Measurements from ENCODE around the gene RALY. TPM values are rescaled to one million over a fixed set of nuclear protein-coding genes. Genes with fewer than 3 reads are reported as not detected.

Gene RALY
- total and polyA plus RNA-seq, 2 donors (not counting 3 experiments of a cell fraction or from before 2014, with no cell fraction given), result 142 to 146 TPM

DNA sequence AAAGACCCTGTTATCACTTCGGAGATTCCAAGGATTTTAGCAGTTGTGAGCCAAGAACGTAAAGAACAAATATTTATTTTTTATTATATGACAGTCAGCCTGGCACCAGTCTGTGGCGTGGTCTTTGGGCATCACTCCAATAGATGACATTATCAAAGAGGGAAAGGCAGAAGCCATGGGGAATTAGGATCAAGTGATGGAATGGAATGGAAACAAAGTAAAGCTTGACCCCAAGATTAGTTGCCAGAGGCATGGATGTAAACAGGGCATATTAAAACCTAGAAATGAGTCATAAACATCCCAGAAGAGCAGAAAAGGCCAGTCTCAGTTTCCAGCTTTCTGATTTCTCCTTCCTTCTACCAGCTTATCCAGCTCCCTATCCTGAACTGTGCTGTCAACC, 106.9 kb downstream of the RALY start:
- Histone ChIP-seq H3K9me3 (replicated peaks; ENCODE audit: control insufficient read depth, insufficient read depth, low read length) (no peaks in the 10 kb centered on the region), H3K9ac (replicated peaks; ENCODE audit: extremely low read depth, insufficient read depth, low read length) (no peak overlapping the region), H3K79me2 (ENCODE audit: control insufficient read depth, insufficient read depth, low read length) (peaks cover 71% of the 10 kb centered on the region), H3K27me3 (ENCODE audit: control insufficient read depth in 2 of 2, insufficient read depth in 2 of 2, low read length in 2 of 2) (no peaks in the 10 kb centered on the region), H3K4me2 (ENCODE audit: insufficient read depth, low read length) (no peak overlapping the region), H3K9me1 (replicated peaks; ENCODE audit: control insufficient read depth, extremely low read depth, insufficient read depth, low read length) (no peaks in the 10 kb centered on the region), H4K20me1 (replicated peaks; ENCODE audit: control insufficient read depth, extremely low read depth, insufficient read depth, low read length) (peaks cover 6% of the 10 kb centered on the region), H2AFZ (ENCODE audit: low read depth, low read length) (no peak overlapping the region), H3K4me1 (ENCODE audit: control insufficient read depth, extremely low read depth, insufficient read depth, low read length) (no peaks in the 10 kb centered on the region), H3K36me3 (ENCODE audit: control insufficient read depth in 2 of 2, extremely low read depth in 1 of 2, insufficient read depth in 2 of 2, low read length in 2 of 2) (peaks cover 41 to 48% of the 10 kb centered on the region in 2 experiments), H3K4me3 (replicated peaks in 1 of 3; ENCODE audit: insufficient read depth in 1 of 3, low read depth in 1 of 3, low read length in 3 of 3) (no peak overlapping the region), H3K27ac (ENCODE audit: insufficient read depth, low read depth, low read length) (no peak overlapping the region)
- TF ChIP-seq FOS (IDR thresholded peaks at IDR 0.05; ENCODE audit: borderline replicate concordance, insufficient read depth, low read length) (no peak), EZH2 (IDR thresholded peaks at IDR 0.05; ENCODE audit: borderline replicate concordance, low read depth, low read length, severe bottlenecking) (no peak), MYC (IDR thresholded peaks at IDR 0.05; ENCODE audit: low read depth, low read length) (no peak), GATA2 (IDR thresholded peaks at IDR 0.05; ENCODE audit: insufficient read depth, insufficient read length, low read depth, low read length) (no peak), POLR2AphosphoS5 (IDR thresholded peaks at IDR 0.05; ENCODE audit: insufficient read depth, low read depth, low read length) (no peak), JUN (IDR thresholded peaks at IDR 0.05; ENCODE audit: borderline replicate concordance, insufficient read depth, insufficient read length, low read depth) (no peak), POLR2A (IDR thresholded peaks at IDR 0.05; ENCODE audit: low read depth, low read length) (no peak)
- TF ChIP-seq, protein P1, sequence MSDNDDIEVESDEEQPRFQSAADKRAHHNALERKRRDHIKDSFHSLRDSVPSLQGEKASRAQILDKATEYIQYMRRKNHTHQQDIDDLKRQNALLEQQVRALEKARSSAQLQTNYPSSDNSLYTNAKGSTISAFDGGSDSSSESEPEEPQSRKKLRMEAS (IDR thresholded peaks at IDR 0.05; ENCODE audit: insufficient read depth, insufficient read length), result no peak
- TF ChIP-seq, protein P2, sequence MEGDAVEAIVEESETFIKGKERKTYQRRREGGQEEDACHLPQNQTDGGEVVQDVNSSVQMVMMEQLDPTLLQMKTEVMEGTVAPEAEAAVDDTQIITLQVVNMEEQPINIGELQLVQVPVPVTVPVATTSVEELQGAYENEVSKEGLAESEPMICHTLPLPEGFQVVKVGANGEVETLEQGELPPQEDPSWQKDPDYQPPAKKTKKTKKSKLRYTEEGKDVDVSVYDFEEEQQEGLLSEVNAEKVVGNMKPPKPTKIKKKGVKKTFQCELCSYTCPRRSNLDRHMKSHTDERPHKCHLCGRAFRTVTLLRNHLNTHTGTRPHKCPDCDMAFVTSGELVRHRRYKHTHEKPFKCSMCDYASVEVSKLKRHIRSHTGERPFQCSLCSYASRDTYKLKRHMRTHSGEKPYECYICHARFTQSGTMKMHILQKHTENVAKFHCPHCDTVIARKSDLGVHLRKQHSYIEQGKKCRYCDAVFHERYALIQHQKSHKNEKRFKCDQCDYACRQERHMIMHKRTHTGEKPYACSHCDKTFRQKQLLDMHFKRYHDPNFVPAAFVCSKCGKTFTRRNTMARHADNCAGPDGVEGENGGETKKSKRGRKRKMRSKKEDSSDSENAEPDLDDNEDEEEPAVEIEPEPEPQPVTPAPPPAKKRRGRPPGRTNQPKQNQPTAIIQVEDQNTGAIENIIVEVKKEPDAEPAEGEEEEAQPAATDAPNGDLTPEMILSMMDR (IDR thresholded peaks at IDR 0.05; ENCODE audit: extremely low read depth in 1 of 2, insufficient read depth in 1 of 2, low read depth in 1 of 2, low read length in 2 of 2), result no peak
- ChIA-PET POLR2A (interaction anchor here (1.3 kb wide), 1 partner anchor 12 kb away, joined by 6 read pairs; the partner anchor contains the start of gene EIF2S2), CTCF (interaction anchor here (1.2 kb wide), 1 partner anchor 9 kb away, joined by 5 read pairs; no protein-coding TSS in a partner anchor)
- no peak for FAIRE-seq
- BruUV-seq (replicated peaks), result no TSS peak
- dilution Hi-C loops (cut with MboI; ENCODE audit: extremely low pct_ligation_motif_present, low sequenced_read_pairs), result no loop called here
- intact Hi-C loops (cut with micrococcal nuclease), result no loop called here
- no peak for DNase-seq (ENCODE audit: low read depth, low spot score)

All from endothelial cell of umbilical vein (primary cell).